Endometrial microvascular endothelial cells (primary cell): ENCODE measurements around the gene TUBA3D. TPM values are rescaled to one million over a fixed set of nuclear protein-coding genes. Genes with fewer than 3 reads are reported as not detected.
"Not testable (repeated sequence)": the region's sequence is repeated elsewhere in the genome, so short reads cannot be mapped to it uniquely, and the experiment has no call there.

Source experiments
- in situ Hi-C: cut with HindIII; loops from 2 replicates; pipeline ENCODE4 v1.10.0; 2017; ENCODE audit warnings: low sequenced_read_pairs, low pct_unique_long_range_greater_than_20kb; ENCODE audit errors: inconsistent ontology term
- total RNA-seq: library from RNA; depleted of rRNA; stranded (reverse); fragments of >200 nt; gene quantifications from one replicate; pipeline ENCODE4 v1.2.3, GENCODE V29; 2015; ENCODE audit errors: inconsistent ontology term

The TUBA3D gene
- not detected for total RNA-seq

GRCh38 chr2:131475831-131476230 lies at the start of gene TUBA3D:
Gene TUBA3D (plus strand): TSS chr2:131476119. CDS start chr2:131476200, 81 bp downstream.
- in situ Hi-C loops: no loop called here

GRCh38 chr2:131426727-131427126 lies 49.2 kb upstream of the TUBA3D start:
- in situ Hi-C loops: no loop called here

GRCh38 chr2:131431336-131431735 lies 44.6 kb upstream of the TUBA3D start:
- in situ Hi-C loops: no loop called here

GRCh38 chr2:131440742-131441468 lies 35.0 kb upstream of the TUBA3D start:
- in situ Hi-C loops: not testable (repeated sequence)

- in situ Hi-C loops: not testable (repeated sequence)
Observed at GRCh38 chr2:131444736-131445514, 31.0 kb upstream of the TUBA3D start.

- in situ Hi-C loops: not testable (repeated sequence)
Observed at GRCh38 chr2:131445515-131445797, 30.5 kb upstream of the TUBA3D start.

- in situ Hi-C loops: no loop called here
Observed at GRCh38 chr2:131445896-131446295, 30.0 kb upstream of the TUBA3D start.

GRCh38 chr2:131447981-131448380 lies 27.9 kb upstream of the TUBA3D start:
- in situ Hi-C loops: not testable (repeated sequence)

- in situ Hi-C loops: not testable (repeated sequence)
Observed at GRCh38 chr2:131451265-131451949, 24.5 kb upstream of the TUBA3D start.

- in situ Hi-C loops: not testable (repeated sequence)
Observed at GRCh38 chr2:131454914-131455313, 21.0 kb upstream of the TUBA3D start.

GRCh38 chr2:131467722-131468121 lies 8.2 kb upstream of the TUBA3D start:
- in situ Hi-C loops: not testable (repeated sequence)

GRCh38 chr2:131470944-131471343 lies 5.0 kb upstream of the TUBA3D start:
- in situ Hi-C loops: not testable (repeated sequence)

- in situ Hi-C loops: not testable (repeated sequence)
Observed at GRCh38 chr2:131471624-131472023, 4.3 kb upstream of the TUBA3D start.

GRCh38 chr2:131473266-131473665 lies 2.7 kb upstream of the TUBA3D start:
- in situ Hi-C loops: not testable (repeated sequence)

- in situ Hi-C loops: not testable (repeated sequence)
Observed at GRCh38 chr2:131476363-131476762, 444 bp downstream of the TUBA3D start.

- in situ Hi-C loops: not testable (repeated sequence)
Observed at GRCh38 chr2:131477227-131477626, 1.3 kb downstream of the TUBA3D start.

- in situ Hi-C loops: not testable (repeated sequence)
Observed at GRCh38 chr2:131478074-131478849, 2.3 kb downstream of the TUBA3D start.

- in situ Hi-C loops: not testable (repeated sequence)
Observed at GRCh38 chr2:131478850-131479461, 3.0 kb downstream of the TUBA3D start.

- in situ Hi-C loops: not testable (repeated sequence)
Observed at GRCh38 chr2:131480351-131480750, 4.4 kb downstream of the TUBA3D start.
